ENCODE results near the gene KCNQ1OT1.

- TF ChIP-seq, protein P1, sequence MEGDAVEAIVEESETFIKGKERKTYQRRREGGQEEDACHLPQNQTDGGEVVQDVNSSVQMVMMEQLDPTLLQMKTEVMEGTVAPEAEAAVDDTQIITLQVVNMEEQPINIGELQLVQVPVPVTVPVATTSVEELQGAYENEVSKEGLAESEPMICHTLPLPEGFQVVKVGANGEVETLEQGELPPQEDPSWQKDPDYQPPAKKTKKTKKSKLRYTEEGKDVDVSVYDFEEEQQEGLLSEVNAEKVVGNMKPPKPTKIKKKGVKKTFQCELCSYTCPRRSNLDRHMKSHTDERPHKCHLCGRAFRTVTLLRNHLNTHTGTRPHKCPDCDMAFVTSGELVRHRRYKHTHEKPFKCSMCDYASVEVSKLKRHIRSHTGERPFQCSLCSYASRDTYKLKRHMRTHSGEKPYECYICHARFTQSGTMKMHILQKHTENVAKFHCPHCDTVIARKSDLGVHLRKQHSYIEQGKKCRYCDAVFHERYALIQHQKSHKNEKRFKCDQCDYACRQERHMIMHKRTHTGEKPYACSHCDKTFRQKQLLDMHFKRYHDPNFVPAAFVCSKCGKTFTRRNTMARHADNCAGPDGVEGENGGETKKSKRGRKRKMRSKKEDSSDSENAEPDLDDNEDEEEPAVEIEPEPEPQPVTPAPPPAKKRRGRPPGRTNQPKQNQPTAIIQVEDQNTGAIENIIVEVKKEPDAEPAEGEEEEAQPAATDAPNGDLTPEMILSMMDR (IDR thresholded peaks at IDR 0.05; ENCODE audit: low read depth, low read length) = no peak
- TF ChIP-seq, protein P2, sequence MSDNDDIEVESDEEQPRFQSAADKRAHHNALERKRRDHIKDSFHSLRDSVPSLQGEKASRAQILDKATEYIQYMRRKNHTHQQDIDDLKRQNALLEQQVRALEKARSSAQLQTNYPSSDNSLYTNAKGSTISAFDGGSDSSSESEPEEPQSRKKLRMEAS (IDR thresholded peaks at IDR 0.05; ENCODE audit: low read depth, low read length) = no peak
- TF ChIP-seq MYC (IDR thresholded peaks at IDR 0.05; ENCODE audit: low read depth, low read length) = no peak
- no peak for TF ChIP-seq POLR2A (IDR thresholded peaks at IDR 0.05; ENCODE audit: extremely low read depth, insufficient read length)
Measured at GRCh38 chr11:2718817-2719438, 19.1 kb upstream of the KCNQ1OT1 start.
